ENCODE data around the gene CDK6. TPM values are rescaled to one million over a fixed set of nuclear protein-coding genes. Genes with fewer than 3 reads are reported as not detected.

CDK6 gene
- total RNA-seq, 1 donor from 2014 or later = 6.0 TPM

GRCh38 chr7:92695308-92696261 lies 140.8 kb downstream of the CDK6 start:
- no peaks in the 10 kb centered on the region for H3K36me3 ChIP-seq
- DNase-seq (ENCODE audit: low spot score) = peak; percentile 71
- H3K4me2 ChIP-seq = peak overlapping the region; percentile 75
- no peaks in the 10 kb centered on the region for H3K79me2 ChIP-seq (ENCODE audit: low read depth)
- H3K27ac Mint-ChIP-seq = peak overlapping the region; percentile 99
- TF ChIP-seq EZH2 (IDR thresholded peaks at IDR 0.05) (peak; percentile 28), EZH2phosphoT487 (IDR thresholded peaks at IDR 0.05) (peak; percentile 51)
- TF ChIP-seq, protein P1, sequence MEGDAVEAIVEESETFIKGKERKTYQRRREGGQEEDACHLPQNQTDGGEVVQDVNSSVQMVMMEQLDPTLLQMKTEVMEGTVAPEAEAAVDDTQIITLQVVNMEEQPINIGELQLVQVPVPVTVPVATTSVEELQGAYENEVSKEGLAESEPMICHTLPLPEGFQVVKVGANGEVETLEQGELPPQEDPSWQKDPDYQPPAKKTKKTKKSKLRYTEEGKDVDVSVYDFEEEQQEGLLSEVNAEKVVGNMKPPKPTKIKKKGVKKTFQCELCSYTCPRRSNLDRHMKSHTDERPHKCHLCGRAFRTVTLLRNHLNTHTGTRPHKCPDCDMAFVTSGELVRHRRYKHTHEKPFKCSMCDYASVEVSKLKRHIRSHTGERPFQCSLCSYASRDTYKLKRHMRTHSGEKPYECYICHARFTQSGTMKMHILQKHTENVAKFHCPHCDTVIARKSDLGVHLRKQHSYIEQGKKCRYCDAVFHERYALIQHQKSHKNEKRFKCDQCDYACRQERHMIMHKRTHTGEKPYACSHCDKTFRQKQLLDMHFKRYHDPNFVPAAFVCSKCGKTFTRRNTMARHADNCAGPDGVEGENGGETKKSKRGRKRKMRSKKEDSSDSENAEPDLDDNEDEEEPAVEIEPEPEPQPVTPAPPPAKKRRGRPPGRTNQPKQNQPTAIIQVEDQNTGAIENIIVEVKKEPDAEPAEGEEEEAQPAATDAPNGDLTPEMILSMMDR (IDR thresholded peaks at IDR 0.05) = no peak
- H3K4me3 ChIP-seq = peak overlapping the region; percentile 41
- peaks cover 17% of the 10 kb centered on the region for H3K4me1 ChIP-seq
- no peaks in the 10 kb centered on the region for H4K20me1 ChIP-seq (ENCODE audit: low read depth)
- no peak overlapping the region for H3K27ac ChIP-seq
- H3K9me3 Mint-ChIP-seq = peaks cover 7% of the 10 kb centered on the region
- H3K9me3 ChIP-seq (ENCODE audit: low read depth) = no peaks in the 10 kb centered on the region
- no peak overlapping the region for H2AFZ ChIP-seq (replicated peaks)
- H3F3A ChIP-seq (ENCODE audit: low read depth) = peaks cover 8% of the 10 kb centered on the region
- H3K4me3 Mint-ChIP-seq = peak overlapping the region; percentile 87
- H3K36me3 Mint-ChIP-seq = peaks cover 6% of the 10 kb centered on the region
- H3K27me3 Mint-ChIP-seq (ENCODE audit: insufficient read depth, low read depth) = no peaks in the 10 kb centered on the region
- H3K27me3 ChIP-seq = no peaks in the 10 kb centered on the region
- peaks cover 71% of the 10 kb centered on the region for H3K4me1 Mint-ChIP-seq
- no peak overlapping the region for H3K9ac ChIP-seq

GRCh38 chr7:92694211-92694610 lies 142.2 kb downstream of the CDK6 start:
- Histone ChIP-seq H3K4me2 (no peak overlapping the region), H3K79me2 (ENCODE audit: low read depth) (no peaks in the 10 kb centered on the region), H3K9me3 (ENCODE audit: low read depth) (no peaks in the 10 kb centered on the region), H2AFZ (replicated peaks) (no peak overlapping the region), H3K4me1 (peaks cover 17% of the 10 kb centered on the region), H3K9ac (no peak overlapping the region), H3K4me3 (no peak overlapping the region), H3K36me3 (no peaks in the 10 kb centered on the region), H3K27me3 (no peaks in the 10 kb centered on the region), H3F3A (ENCODE audit: low read depth) (peaks cover 8% of the 10 kb centered on the region), H4K20me1 (ENCODE audit: low read depth) (no peaks in the 10 kb centered on the region), H3K27ac (no peak overlapping the region)
- Mint-ChIP-seq H3K4me3 (no peak overlapping the region), H3K4me1 (peaks cover 58% of the 10 kb centered on the region), H3K9me3 (peaks cover 17% of the 10 kb centered on the region), H3K27ac (no peak overlapping the region), H3K27me3 (ENCODE audit: insufficient read depth, low read depth) (no peaks in the 10 kb centered on the region), H3K36me3 (peaks cover 18% of the 10 kb centered on the region)
- TF ChIP-seq EZH2phosphoT487 (IDR thresholded peaks at IDR 0.05) (no peak), EZH2 (IDR thresholded peaks at IDR 0.05) (no peak)
- TF ChIP-seq, protein P1 (IDR thresholded peaks at IDR 0.05) = no peak
- no peak for DNase-seq (ENCODE audit: low spot score)

DNA sequence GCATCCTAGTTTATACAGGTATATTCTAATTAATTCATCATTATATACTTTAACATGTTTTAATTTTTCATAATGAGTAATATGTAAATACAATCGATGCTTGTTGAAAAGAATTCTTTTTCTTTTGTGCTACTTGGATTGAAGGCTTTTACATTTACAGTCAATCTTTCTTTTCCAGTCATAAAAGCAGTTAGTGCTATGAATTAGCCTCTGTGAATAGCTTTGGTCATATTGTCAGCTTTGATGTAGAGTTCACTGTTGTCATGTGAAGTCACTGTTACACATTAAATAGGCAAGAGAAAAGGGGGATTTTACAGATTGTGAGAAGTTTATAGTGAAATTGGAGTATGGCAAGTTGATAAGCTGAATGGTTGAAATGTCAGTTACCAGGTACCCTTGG lies 142.9 kb downstream of the CDK6 start:
- Histone ChIP-seq H3K4me3 (no peak overlapping the region), H3K79me2 (ENCODE audit: low read depth) (no peaks in the 10 kb centered on the region), H3K4me2 (no peak overlapping the region), H4K20me1 (ENCODE audit: low read depth) (no peaks in the 10 kb centered on the region), H3K4me1 (peaks cover 17% of the 10 kb centered on the region), H3K9me3 (ENCODE audit: low read depth) (no peaks in the 10 kb centered on the region), H3K27ac (no peak overlapping the region), H2AFZ (replicated peaks) (no peak overlapping the region), H3K36me3 (no peaks in the 10 kb centered on the region), H3K27me3 (no peaks in the 10 kb centered on the region), H3K9ac (no peak overlapping the region), H3F3A (ENCODE audit: low read depth) (peaks cover 8% of the 10 kb centered on the region)
- H3K27ac Mint-ChIP-seq = peak overlapping the region; percentile 55
- no peaks in the 10 kb centered on the region for H3K27me3 Mint-ChIP-seq (ENCODE audit: insufficient read depth, low read depth)
- peaks cover 24% of the 10 kb centered on the region for H3K36me3 Mint-ChIP-seq
- H3K9me3 Mint-ChIP-seq = peaks cover 19% of the 10 kb centered on the region
- TF ChIP-seq, protein P1 (IDR thresholded peaks at IDR 0.05) = no peak
- TF ChIP-seq EZH2phosphoT487 (IDR thresholded peaks at IDR 0.05) (no peak), EZH2 (IDR thresholded peaks at IDR 0.05) (no peak)
- peaks cover 51% of the 10 kb centered on the region for H3K4me1 Mint-ChIP-seq
- H3K4me3 Mint-ChIP-seq = no peak overlapping the region
- DNase-seq (ENCODE audit: low spot score) = no peak

Data from neural progenitor cell (in vitro differentiated cells).